Regular cardiac myocyte (primary cell): ENCODE measurements around the gene FAM222B. TPM values are rescaled to one million over a fixed set of nuclear protein-coding genes. Genes with fewer than 3 reads are reported as not detected.

Experiments
- total RNA-seq: library from RNA; depleted of rRNA; stranded (reverse); fragments of >200 nt; gene quantifications from 2 replicates; pipeline ENCODE4 v1.2.3, GENCODE V29; 2014

The FAM222B gene, protein sequence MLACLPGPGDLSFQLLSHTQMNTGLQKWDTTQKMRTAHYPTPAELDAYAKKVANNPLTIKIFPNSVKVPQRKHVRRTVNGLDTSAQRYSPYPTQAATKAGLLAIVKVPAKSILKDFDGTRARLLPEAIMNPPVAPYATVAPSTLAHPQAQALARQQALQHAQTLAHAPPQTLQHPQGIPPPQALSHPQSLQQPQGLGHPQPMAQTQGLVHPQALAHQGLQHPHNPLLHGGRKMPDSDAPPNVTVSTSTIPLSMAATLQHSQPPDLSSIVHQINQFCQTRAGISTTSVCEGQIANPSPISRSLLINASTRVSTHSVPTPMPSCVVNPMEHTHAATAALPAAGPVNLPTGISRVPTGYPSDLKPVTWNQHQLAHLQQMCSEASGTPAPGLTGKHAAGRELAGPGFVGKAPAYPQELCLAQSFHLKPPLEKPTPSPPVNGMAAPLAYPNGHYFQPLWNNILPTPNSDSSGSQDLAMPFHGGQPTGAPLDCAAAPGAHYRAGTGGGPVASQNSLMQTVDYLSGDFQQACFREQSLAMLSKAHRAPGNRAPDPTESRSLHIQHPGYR
- total RNA-seq = 3.4 and 3.8 TPM in 2 replicates

DNA sequence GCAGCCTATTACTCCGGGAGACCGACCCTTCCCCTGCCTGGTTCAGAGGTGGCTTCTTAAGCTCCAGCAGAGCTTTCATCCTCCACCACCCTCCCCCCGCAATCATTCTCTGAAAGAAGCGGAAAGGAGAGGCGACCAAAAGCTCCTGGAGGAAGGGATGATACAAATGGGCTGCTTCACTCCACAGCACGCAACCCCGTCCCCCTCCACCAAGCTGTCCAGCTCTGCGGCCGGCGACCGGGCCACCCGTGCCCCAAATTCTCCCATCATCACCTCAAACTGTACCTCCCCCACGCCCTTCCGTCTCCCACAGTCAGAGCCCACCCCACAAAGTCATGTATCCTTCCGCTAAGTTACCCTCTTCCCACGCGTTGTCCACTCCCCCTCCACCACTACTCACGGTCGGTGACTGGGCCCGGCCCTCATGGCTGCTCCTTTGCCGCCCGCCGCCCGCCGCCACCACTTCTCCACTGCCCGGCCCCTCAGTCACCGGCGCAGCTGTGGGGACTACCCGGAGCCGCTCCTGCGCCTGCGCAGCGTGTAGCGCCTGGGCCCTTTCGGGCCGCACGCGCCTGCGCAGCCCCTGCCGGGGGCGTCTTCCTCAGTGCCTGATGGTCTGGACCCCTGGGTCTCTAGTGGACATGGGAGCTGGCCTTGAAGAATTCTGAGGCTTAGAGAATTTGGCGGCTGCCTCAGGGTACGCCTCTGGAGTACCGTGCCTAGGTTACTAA, at the start of gene FAM222B:
Gene FAM222B, minus strand, starts transcription at position 509 of the 731 bp plus-strand sequence. CDS start 76,123 bp downstream, outside the sequence.

DNA sequence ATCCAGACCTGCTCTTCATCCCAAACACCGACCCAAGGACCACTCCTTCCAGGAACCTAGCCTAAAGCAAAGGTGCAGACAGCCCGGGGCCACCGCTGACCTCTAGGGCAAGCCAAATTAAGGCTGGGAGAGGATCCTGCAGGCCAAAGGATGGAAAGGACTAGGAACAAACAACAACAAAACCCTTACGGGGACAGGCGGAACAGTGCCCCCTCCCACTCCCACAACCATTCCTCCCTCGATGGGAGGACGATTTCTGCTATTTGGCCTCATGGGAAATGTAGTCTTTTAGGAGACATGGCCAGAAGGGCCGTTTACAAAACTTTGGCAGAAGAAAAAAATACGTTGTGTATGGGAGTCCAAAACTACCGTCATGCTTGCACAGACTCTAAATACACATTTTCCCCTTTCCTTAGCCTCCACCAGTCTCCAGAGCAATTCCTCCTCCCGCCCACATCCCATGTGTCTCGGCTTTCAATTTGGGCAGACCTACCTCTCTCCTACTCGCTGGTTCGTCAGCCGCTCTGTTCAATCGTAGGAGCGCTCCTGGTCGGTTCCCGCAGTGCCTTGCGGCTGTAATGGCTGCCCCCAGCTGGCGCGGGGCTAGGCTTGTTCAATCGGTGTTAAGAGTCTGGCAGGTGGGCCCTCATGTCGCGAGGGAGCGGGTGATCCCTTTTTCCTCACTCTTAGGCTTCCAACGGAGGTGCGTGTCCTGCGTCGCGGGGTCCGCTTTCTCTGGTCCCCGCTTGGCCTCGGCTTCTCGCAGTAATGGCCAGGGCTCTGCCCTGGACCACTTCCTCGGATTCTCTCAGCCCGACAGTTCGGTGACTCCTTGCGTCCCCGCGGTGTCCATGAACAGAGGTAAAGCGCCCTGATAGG, 12.1 kb upstream of the FAM222B start, which contains the start of gene ERAL1:
Gene ERAL1, plus strand, starts transcription at position 560 of the 879 bp plus-strand sequence. Its CDS starts 19 bp downstream, at position 579.

GRCh38 chr17:28743243-28744103, 99.1 kb downstream of the FAM222B start, which contains the start of gene TRAF4:
Gene TRAF4, plus strand, starts transcription at chr17:28744011. Its CDS starts 102 bp downstream, at chr17:28744113.

DNA sequence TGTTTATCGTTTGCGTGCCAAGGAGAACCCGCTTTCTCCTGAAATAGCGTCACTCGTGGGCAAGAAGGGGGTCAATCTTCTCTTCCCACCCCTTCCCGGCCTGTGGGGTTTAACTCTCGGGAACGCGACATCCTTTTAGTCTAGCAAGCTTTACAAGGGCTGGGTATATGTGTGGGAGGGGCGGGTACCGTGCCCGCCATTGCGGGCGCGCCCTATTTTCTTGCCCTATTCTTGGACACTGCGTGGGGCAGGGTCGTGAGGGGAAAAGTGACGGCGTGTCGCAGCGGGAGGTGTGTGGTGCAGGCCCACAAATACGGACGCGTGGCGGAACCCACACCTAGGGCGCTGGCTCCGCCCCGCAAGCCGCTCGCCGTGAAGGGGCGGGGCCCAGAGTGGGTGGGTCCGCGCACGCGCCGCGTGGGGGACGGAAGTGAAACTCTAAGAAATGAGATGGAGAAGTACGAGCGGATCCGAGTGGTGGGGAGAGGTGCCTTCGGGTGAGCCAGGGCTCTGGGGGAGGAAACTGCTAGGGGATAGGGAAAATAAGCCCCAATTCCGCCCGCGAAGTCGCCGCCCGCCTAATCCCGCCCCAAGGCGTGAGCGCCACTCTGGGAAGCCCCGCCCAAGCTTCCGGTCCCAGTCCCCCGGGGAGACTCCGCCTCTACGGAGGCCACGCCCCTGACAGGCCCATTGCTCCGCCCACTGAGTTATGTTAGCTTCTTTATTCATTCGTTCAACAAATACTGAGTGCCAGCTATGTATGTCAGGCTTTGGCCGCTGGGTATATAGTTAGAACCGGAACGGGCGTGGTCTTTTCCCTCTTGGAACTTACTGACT, 114.0 kb downstream of the FAM222B start, which contains the start of gene NEK8:
Gene NEK8, plus strand, starts transcription at position 425 of the 837 bp plus-strand sequence. Its CDS starts 26 bp downstream, at position 451.

DNA sequence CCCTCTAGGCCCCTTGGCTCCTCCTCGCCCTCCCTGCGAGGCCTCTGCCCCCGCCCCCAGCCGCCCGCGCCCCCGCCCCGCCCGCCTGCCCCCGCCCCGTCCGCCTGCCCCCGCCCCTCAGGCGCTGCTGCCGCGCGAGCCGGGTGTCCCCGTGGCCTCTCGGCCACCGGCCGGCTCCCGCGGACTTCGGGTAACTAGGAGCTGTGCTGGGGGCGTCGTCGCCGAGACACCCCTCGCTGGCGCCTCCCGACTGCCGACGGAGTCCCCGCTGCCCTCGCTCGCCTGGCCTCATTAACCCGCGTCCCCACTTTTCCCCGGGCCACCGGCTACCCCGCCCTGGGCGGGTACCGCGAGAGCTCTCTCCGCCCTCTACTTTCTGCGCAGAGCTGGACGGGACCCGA, 116.4 kb downstream of the FAM222B start, which contains the start of gene TLCD1:
Gene TLCD1, minus strand, starts transcription at position 8 of the 401 bp plus-strand sequence. CDS start 136 bp downstream, outside the sequence.

DNA sequence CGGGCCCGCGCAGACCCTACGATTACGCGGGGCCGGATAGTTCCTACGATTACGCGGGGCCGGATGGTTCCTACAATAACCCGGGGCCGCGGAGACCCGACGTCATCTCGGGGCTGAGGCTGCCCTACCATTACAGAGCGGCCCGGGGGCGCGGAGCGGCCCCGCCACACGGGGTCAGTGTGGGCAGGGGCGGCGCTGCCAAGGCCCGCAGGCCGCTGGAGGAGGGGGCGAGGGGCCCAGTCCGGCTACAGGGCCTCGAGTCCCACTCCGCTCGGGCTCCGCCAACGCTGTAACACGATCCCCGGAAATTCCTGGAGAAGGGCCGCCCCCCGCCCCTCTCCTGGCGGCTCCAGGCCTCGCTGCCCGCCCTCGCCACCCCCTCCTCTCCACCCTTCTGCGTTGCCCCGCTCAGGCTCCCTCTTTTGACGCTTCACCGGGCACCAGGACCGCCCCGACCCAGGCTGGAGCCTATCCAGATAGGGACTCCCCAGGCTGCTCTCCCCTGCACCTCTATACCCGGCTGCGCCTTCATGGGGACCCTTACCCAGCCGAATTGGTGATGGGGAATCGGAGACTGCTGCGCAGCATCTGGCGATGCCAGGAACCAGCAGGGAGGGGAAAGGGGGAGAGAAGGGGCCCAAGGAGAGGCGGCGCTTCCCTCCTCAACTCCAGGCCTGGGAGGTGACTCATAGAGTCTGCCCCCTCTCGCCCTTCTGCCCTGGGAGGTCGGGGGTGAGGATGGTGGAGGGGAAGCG, 124.8 kb downstream of the FAM222B start, which contains the start of gene RAB34:
Gene RAB34, minus strand, starts transcription at position 291 of the 755 bp plus-strand sequence. CDS start 602 bp downstream, outside the sequence.

GRCh38 chr17:28711723-28712031, 130.9 kb downstream of the FAM222B start, which contains the start of gene PROCA1:
Gene PROCA1, minus strand, starts transcription at chr17:28711888. Its CDS starts 228 bp downstream, at chr17:28711660.

Other genes with a start within 250 kb of the FAM222B start
- gene SPAG5, start 243.8 kb downstream of the FAM222B start, total RNA-seq = 6.5 and 67.5 TPM in 2 replicates
- gene RSKR, start 228.6 kb downstream of the FAM222B start, total RNA-seq = 3.3 and 5.6 TPM in 2 replicates
- 162 and 207 TPM in 2 replicates for gene BLTP2, start 197.6 kb downstream of the FAM222B start, total RNA-seq
- 77.2 and 85.3 TPM in 2 replicates for gene SDF2, start 180.9 kb downstream of the FAM222B start, total RNA-seq
- gene SUPT6H, start 180.6 kb downstream of the FAM222B start, total RNA-seq = 36.4 and 50.2 TPM in 2 replicates
- 1.1 and 1.3 TPM in 2 replicates for gene PROCA1, start 130.9 kb downstream of the FAM222B start, total RNA-seq
- 154 and 167 TPM in 2 replicates for gene RAB34, start 124.9 kb downstream of the FAM222B start, total RNA-seq
- gene RPL23A, start 122.8 kb downstream of the FAM222B start, total RNA-seq = 436 and 732 TPM in 2 replicates
- 3.9 and 8.8 TPM in 2 replicates for gene TLCD1, start 116.6 kb downstream of the FAM222B start, total RNA-seq
- 2.1 and 2.3 TPM in 2 replicates for gene NEK8, start 114.0 kb downstream of the FAM222B start, total RNA-seq
- gene TRAF4, start 98.8 kb downstream of the FAM222B start, total RNA-seq = 18.0 and 38.9 TPM in 2 replicates
- 24.0 and 42.2 TPM in 2 replicates for gene ERAL1, start 12.2 kb upstream of the FAM222B start, total RNA-seq
- 30.4 and 55.6 TPM in 2 replicates for gene FLOT2, start 54.9 kb upstream of the FAM222B start, total RNA-seq
- gene DHRS13, start 60.3 kb upstream of the FAM222B start, total RNA-seq = 4.6 and 16.9 TPM in 2 replicates
- 10.5 and 13.0 TPM in 2 replicates for gene PHF12, start 108.7 kb upstream of the FAM222B start, total RNA-seq
- not detected in 2 replicates for gene SEZ6, start 163.2 kb upstream of the FAM222B start, total RNA-seq
- gene PIPOX, start 200.4 kb upstream of the FAM222B start, total RNA-seq = 0.96 and 5.1 TPM in 2 replicates